Ovary (tissue), 10 donors: ENCODE results near the gene CCDC185. TPM values are rescaled to one million over a fixed set of nuclear protein-coding genes. Genes with fewer than 3 reads are reported as not detected.

ENCODE experiments used
- DNase-seq, 5 donors: peaks; one replicate each; pipeline ENCODE4 v3.0.0-alpha.2; 2019 to 2020
- H3K27ac ChIP-seq, 2 donors: fragments of 200-600 bp; one replicate each; pipeline versions ENCODE4 v1.5.1 to v1.8.0; 2019 to 2022
- H3K27me3 ChIP-seq: fragments of 200-600 bp; one replicate; pipeline ENCODE4 v1.8.0; 2022
- H3K36me3 ChIP-seq: fragments of 200-600 bp; sonication (generic); one replicate; pipeline ENCODE4 v1.5.1; 2019
- H3K4me1 ChIP-seq: one replicate; pipeline ENCODE4 v1.8.1; 2013; ENCODE audit warnings: mild to moderate bottlenecking, moderate library complexity; ENCODE audit not compliant: insufficient read depth
- H3K4me3 ChIP-seq: fragments of 200-600 bp; sonication (generic); one replicate; pipeline ENCODE4 v1.5.1; 2017
- H3K9me3 ChIP-seq, 2 donors: fragments of 200-600 bp in 1 of 2; sonication (generic) in 1 of 2; one replicate each; pipeline versions ENCODE4 v1.5.1 to v1.8.1; 2013 to 2019; ENCODE audit warnings: mild to moderate bottlenecking in 1 of 2, moderate library complexity in 1 of 2
- EP300 ChIP-seq: sonication (generic); formaldehyde crosslinking; IDR thresholded peaks from one replicate; pipeline ENCODE4 v1.6.1; 2017; ENCODE audit warnings: antibody characterized with exemption
- POLR2A ChIP-seq: fragments of 450-650 bp; IDR thresholded peaks from one replicate; pipeline ENCODE4 v1.6.1; 2017; ENCODE audit warnings: antibody characterized with exemption, mild to moderate bottlenecking, moderate library complexity
- WGBS, 3 donors: extraction: QIAGEN DNeasy Blood & Tissue Kit in 1 of 3; methylation state at CpG; one replicate each; pipeline versions ENCODE4 v1.1.5 to v1.1.7; 2013 to 2017; 5-methylcytosine and 5-hydroxymethylcytosine counted together
- intact Hi-C, 4 donors: fragments of 100-400 bp; cut with DNase I; formaldehyde crosslinking; loops; one replicate each; pipeline versions ENCODE4 v1.11.0 to v1.15.1; 2022 to 2023
- long read RNA-seq, 3 donors: library from polyadenylated mRNA in 2 of 3; unstranded in 2 of 3; transcript quantifications; one replicate each; pipeline ENCODE4 v2.0.0 and lab custom pipeline, GENCODE V29; 2021 to 2026
- polyA plus RNA-seq, 2 donors: library from polyadenylated mRNA; stranded (reverse); fragments of 200-250 nt in 1 of 2; fragments of 350-450 nt in 1 of 2; fragmentation: Illumina TruSeq in 1 of 2; extraction: RNeasy Lipid Tissue Mini Kit (QIAGEN cat#74804) in 1 of 2; gene quantifications; one replicate each; pipeline ENCODE4 v1.2.3, GENCODE V29; 2013 to 2014
- total RNA-seq, 7 donors: library from RNA; depleted of rRNA in 2 of 7; stranded (reverse); fragments of >200 nt in 2 of 7; fragmentation: NEBNext Ultra II Directional in 3 of 7; extraction: Animal tissue kit (Norgen Biotek cat#: 25700) in 3 of 7; gene quantifications; one replicate each; pipeline versions ENCODE4 v1.1.0 to v1.2.4, GENCODE V29; 2016 to 2023
- TF ChIP-seq, protein P1 (sequence below), 3 donors: fragments of 450-650 bp in 2 of 3; fragments of 200-600 bp in 1 of 3; IDR thresholded peaks; one replicate each; pipeline versions ENCODE4 v1.5.1 to v1.8.0; 2016 to 2022; ENCODE audit warnings: antibody characterized with exemption in 3 of 3, mild to moderate bottlenecking in 1 of 3
- donor health status: DM: no; HTN: no; CAD: no; lungs with moderate emphysema.
- donor health status: DM: no; HTN: no; CAD: no.
- donor health status: Bipolar disorder and iron deficiency.
- donor health status: DM: yes; HTN: yes; CAD: no.
- donor health status: DM: no; HTN: no; CAD: no.
- donor health status: DM: yes; HTN: yes; CAD: no.

The CCDC185 gene
- total RNA-seq (not detected), polyA plus RNA-seq (not detected)
- long read RNA-seq, donor 1, result 0 reads
- long read RNA-seq, donor 2, result 0 reads
- long read RNA-seq, donor 3, result 0 reads

DNA sequence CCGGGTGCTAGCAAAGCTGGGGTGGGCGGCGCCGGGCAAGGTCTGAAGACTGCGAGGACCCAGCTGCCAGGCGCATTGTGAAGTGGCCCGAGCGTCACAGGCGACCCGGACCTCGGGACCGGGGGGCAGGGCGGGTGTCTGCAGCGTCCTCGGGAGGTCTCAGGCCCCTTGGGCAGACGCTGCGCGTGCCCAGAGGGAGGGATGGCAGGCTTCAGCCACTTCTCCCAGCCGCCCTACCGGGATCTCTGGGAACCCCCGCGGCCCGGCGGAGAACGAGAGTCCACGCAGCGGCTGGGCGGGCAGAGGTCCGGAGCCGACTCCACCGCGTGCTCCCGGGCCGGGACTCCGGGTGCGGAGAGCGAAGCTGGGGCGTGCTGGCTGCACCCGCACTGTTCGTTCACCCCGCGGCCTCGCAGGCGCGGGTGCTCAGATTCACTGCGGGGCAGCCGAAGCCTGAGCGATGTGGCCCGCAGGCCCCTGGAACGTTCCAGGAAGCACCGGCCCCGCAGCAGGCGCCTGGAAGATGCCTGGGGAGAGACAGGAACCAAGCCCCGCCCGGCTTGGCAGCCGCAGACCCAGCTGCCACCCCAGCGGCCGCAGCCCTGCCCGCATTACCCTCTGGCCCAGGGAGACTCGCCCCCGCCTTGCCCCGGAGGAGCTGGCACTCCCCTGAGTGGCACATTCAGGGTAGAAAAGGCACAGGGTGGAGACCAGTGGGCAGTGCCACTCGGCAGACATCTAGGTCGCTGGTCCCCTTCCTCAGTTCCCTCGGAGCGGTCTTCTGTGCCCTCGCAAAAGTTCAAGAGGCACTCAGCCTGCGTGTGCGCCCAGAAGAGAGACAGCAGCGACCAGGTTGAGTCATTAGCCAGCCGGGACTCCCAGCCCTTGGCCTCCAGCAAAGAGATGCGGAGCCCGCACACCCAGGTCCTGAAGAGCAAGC, at the start of gene CCDC185:
CCDC185 (plus strand) TSS at position 141 of the 940 bp plus-strand sequence; CDS start at position 202, 61 bp downstream.
- H3K27me3 ChIP-seq, result no peaks in the 10 kb centered on the region
- TF ChIP-seq POLR2A, result no peak
- TF ChIP-seq, protein P1, sequence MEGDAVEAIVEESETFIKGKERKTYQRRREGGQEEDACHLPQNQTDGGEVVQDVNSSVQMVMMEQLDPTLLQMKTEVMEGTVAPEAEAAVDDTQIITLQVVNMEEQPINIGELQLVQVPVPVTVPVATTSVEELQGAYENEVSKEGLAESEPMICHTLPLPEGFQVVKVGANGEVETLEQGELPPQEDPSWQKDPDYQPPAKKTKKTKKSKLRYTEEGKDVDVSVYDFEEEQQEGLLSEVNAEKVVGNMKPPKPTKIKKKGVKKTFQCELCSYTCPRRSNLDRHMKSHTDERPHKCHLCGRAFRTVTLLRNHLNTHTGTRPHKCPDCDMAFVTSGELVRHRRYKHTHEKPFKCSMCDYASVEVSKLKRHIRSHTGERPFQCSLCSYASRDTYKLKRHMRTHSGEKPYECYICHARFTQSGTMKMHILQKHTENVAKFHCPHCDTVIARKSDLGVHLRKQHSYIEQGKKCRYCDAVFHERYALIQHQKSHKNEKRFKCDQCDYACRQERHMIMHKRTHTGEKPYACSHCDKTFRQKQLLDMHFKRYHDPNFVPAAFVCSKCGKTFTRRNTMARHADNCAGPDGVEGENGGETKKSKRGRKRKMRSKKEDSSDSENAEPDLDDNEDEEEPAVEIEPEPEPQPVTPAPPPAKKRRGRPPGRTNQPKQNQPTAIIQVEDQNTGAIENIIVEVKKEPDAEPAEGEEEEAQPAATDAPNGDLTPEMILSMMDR (IDR thresholded peaks at IDR 0.05), result no peak
- no peak for TF ChIP-seq EP300
- no peaks in the 10 kb centered on the region for H3K4me1 ChIP-seq
- H3K9me3 ChIP-seq, result no peaks in the 10 kb centered on the region
- intact Hi-C loops, result no loop called here
- WGBS, 3 donors, result 35 to 45% (median 37%) methylated on average over 40 to 73 of the region's 73 CpGs
- DNase-seq, result peak in 3 of 5 donors; percentile 21 to 53 (median 34)
- H3K36me3 ChIP-seq, result no peaks in the 10 kb centered on the region
- H3K4me3 ChIP-seq, result peak within 1 kb of the TSS; percentile 7
- no peak within 1 kb of the TSS for H3K27ac ChIP-seq

DNA sequence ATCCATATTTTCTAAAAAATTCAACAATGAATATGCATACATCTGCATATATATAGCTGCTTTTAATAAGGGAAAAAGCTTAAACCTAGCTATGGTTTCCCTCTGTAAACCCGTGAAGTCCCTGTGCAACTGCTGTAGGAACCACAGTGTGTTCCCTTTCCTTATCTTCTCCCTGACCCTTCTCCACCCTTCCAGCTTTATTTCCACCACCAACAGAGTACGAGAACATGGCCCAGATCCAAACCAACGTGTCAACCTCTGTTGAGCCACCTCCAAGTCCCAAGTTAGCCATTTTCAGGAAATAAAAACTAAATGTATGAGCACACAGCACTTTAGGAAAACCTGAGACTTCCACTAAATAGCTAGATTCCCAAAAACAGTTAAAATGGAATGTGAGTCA, 49.5 kb upstream of the CCDC185 start:
- peak overlapping the region in 1 of 2 donors; percentile 78 for H3K27ac ChIP-seq
- TF ChIP-seq EP300 (no peak), POLR2A (no peak)
- TF ChIP-seq, protein P1 (IDR thresholded peaks at IDR 0.05), result no peak
- intact Hi-C loops, result no loop called here
- DNase-seq, result peak; percentile 56 to 82 (median 70)
- H3K4me1 ChIP-seq, result peaks cover 34% of the 10 kb centered on the region
- no peaks in the 10 kb centered on the region for H3K27me3 ChIP-seq
- no peaks in the 10 kb centered on the region for H3K36me3 ChIP-seq
- 4 to 8% (median 7%) methylated on average over 3 of the region's 3 CpGs for WGBS, 3 donors
- H3K4me3 ChIP-seq, result no peak overlapping the region
- H3K9me3 ChIP-seq, result no peaks in the 10 kb centered on the region

DNA sequence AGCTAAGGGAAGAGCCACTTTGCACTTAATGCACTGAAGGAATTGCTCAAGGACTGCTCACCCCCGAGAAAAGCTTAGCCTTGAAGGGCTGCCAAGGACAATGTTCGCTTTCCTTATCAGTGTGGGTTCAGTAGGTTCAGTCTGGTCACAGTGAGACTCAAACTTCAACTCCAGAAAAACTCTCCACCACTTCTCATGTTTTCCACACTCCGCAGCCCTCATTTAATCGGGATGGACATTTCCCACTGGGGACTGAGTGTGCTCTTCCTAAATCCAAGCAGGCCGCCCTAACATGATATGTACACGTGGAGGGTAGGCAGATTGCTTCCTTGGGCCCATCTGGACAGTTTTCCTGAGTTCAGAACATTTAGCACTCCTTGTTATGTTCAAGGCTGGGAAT, 48.7 kb upstream of the CCDC185 start:
- intact Hi-C loops, result no loop called here
- DNase-seq, result peak; percentile 61 to 82 (median 70)
- H3K9me3 ChIP-seq, result no peaks in the 10 kb centered on the region
- H3K27ac ChIP-seq, result peak overlapping the region in 1 of 2 donors; percentile 78
- peaks cover 36% of the 10 kb centered on the region for H3K4me1 ChIP-seq
- no peaks in the 10 kb centered on the region for H3K36me3 ChIP-seq
- H3K27me3 ChIP-seq, result no peaks in the 10 kb centered on the region
- no peak overlapping the region for H3K4me3 ChIP-seq
- WGBS, 3 donors, result 5 to 8% (median 8%) methylated on average over 6 of the region's 6 CpGs
- TF ChIP-seq POLR2A (no peak), EP300 (no peak)
- TF ChIP-seq, protein P1 (IDR thresholded peaks at IDR 0.05), result no peak

DNA sequence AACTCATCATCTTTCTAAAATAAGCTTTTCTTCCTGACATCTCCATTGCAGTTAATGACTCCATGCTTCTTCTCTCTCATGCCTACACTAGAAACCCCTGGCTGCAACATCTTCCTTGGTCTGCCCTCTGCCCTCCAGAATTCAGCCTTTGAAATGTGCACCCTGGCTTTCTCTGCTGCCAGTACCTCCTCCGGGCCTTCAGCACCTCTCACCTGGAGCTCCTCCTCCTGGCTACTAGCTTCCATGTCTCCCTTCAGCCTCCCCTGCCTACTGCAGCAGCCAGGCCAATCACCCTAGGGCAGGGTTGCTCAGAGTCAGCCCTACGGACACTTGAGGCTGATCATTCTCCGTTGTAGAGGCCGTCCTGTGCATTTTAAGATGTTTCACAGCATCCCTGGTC, 47.5 kb upstream of the CCDC185 start:
- TF ChIP-seq, protein P1 (IDR thresholded peaks at IDR 0.05), result no peak
- TF ChIP-seq POLR2A, result no peak

More for the DNA sequence above, 47.5 kb upstream of the CCDC185 start:
- intact Hi-C loops, result no loop called here
- H3K36me3 ChIP-seq, result no peaks in the 10 kb centered on the region
- no peaks in the 10 kb centered on the region for H3K27me3 ChIP-seq
- DNase-seq, result peak in 1 of 5 donors; percentile 28
- H3K9me3 ChIP-seq, result no peaks in the 10 kb centered on the region
- H3K27ac ChIP-seq, result peak overlapping the region in 1 of 2 donors; percentile 78
- H3K4me1 ChIP-seq, result peaks cover 39% of the 10 kb centered on the region
- H3K4me3 ChIP-seq, result no peak overlapping the region
- whole genome bisulfite sequencing, 3 donors, result 73 to 77% (median 76%) methylated on average over 4 of the region's 4 CpGs
